GM18519 (cell line): Measurements from ENCODE around the gene ZNF629.
A peak's percentile ranks its signal among the peaks of the same experiment; 100 is the strongest.

Experiments
- ATAC-seq: cut with Tn5 transposase; IDR thresholded peaks from one replicate; pipeline ENCODE4 v1.9.1; 2021; ENCODE audit warnings: mild to moderate bottlenecking, moderate library complexity; ENCODE audit not compliant: unreplicated experiment, low FRiP score

ZNF629 gene

GRCh38 chr16:30768583-30769181 is 18.3 kb downstream of the ZNF629 start:
- no peak for ATAC-seq

- ATAC-seq: no peak
Measured at GRCh38 chr16:30767767-30768465, 19.1 kb downstream of the ZNF629 start.

- ATAC-seq: no peak
Measured at GRCh38 chr16:30766933-30767284, 20.1 kb downstream of the ZNF629 start.

- ATAC-seq: no peak
Measured at GRCh38 chr16:30766206-30766932, 20.6 kb downstream of the ZNF629 start.

- ATAC-seq: no peak
Measured at GRCh38 chr16:30764816-30765465, 22.1 kb downstream of the ZNF629 start.

- ATAC-seq: no peak
Measured at GRCh38 chr16:30764086-30764485, 22.9 kb downstream of the ZNF629 start.

GRCh38 chr16:30762991-30763725 is 23.8 kb downstream of the ZNF629 start:
- ATAC-seq: no peak

DNA sequence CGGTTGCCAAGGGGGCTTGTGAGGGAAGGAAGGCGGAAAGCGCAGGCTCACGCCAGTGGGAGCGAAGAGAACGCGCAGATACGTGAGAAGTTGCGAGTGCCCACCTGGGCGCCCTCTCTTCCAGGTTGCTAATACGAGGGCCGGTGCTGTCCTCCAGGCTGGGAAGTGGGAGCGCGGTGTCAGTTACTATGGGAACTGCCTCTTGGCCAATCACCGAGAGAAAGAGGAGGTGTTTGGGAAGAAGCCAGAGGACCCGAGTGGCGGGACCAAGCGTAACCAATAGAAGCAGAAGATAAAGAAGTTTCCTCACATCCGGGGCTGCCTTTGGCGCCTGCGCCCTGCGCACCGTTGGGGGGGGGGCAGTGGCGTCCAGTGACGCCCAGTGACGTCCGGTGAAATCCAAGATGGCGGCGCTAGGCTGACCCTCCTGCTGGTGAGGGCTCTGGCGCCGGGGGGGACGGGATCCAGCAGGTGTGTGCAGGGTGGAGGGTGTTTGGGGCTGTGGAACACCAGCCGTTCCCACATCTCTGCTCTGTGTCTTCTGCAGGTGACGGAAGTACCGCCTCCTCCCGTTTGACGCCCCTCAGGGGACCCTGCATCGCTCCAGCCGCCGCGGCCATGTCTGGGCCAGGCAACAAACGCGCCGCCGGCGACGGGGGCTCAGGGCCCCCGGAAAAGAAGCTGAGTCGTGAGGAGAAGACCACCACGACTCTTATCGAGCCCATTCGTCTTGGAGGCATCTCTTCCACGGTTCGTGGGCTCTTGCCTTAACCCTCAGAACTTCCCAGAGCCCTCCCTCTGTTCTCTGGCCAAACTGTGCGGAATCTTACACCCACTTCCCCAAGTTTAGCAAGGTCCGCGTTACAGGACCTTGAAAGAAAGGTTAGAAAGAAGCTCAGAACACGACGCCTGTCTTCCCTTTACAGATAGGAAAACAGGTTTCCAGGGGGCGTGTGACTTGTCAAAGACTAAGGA is 24.8 kb downstream of the ZNF629 start, which contains the start of the genes CFAP119 and RNF40:
Gene CFAP119, minus strand, starts transcription at position 135 of the 975 bp plus-strand sequence. CDS start 314 bp downstream, outside the sequence.
Gene RNF40, plus strand, starts transcription at position 395 of the 975 bp plus-strand sequence. Its CDS starts 224 bp downstream, at position 619.
- ATAC-seq: peak; percentile 80

- no peak for ATAC-seq
Measured at GRCh38 chr16:30761427-30761927, 25.5 kb downstream of the ZNF629 start.

GRCh38 chr16:30760577-30761426 is 26.2 kb downstream of the ZNF629 start:
- no peak for ATAC-seq

DNA sequence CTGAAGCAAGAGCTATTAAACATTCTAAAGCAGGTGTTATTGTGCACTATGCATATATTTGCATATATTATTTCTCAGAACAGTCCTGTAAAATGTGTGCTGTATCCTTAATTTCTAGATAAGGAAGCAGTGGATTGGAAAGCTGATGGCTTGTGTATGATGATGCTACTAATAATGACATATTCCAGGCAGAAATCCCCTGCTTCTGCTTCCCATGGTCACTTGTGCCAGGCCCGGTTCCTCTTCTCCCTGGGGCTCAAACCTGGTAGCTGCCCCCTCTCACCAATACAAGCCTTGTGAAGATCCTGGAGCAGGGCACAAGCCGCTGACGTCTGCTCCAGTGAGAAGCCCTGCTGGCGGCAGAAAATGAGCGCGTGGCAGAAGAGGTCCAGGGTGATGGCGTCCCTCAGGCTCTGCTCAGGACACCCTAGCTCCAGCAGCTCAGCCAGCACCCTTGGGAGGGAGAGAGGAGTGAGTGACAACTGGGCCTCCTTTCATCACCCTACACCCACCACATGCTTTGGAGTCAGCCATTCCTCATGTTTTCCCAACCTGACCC is 26.9 kb downstream of the ZNF629 start:
- no peak for ATAC-seq

- ATAC-seq: no peak
Measured at GRCh38 chr16:30758988-30759491, 28.0 kb downstream of the ZNF629 start.

DNA sequence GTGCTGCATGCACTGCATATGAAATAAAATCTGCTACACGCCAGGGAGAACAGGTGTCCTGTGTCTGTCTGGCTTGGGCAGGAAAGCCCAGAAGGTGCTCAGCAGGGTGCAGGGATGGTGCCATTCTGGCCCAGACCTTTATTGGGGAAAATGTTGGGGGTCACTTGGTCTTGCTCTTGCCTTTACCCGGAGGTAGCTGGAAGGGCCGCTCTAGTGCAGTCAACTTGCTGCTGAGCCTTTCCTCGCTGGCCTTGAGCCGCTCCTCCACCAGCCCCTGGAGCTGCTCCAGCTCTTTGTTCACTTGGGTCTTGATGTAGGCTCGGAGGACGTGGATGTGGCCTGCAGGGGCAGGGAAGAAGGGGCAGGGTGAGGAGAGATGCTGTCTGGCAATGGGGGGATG is 29.7 kb downstream of the ZNF629 start:
- ATAC-seq: no peak

DNA sequence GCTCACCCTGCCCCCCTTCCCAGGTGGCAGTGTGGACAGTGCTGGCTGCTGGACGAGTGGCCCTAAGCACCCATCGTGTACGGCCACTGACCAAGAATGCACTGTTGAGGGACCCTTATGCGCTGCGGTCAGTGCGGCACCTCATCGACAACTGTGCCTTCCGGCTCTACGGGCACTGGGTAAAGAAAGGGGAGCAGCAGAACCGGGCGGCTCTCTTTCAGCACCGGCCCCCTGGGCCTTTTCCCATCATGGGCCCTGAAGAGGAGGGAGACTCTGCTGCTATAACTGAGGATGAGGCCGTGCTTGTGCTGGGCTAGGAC is 30.3 kb downstream of the ZNF629 start:
- ATAC-seq: no peak

DNA sequence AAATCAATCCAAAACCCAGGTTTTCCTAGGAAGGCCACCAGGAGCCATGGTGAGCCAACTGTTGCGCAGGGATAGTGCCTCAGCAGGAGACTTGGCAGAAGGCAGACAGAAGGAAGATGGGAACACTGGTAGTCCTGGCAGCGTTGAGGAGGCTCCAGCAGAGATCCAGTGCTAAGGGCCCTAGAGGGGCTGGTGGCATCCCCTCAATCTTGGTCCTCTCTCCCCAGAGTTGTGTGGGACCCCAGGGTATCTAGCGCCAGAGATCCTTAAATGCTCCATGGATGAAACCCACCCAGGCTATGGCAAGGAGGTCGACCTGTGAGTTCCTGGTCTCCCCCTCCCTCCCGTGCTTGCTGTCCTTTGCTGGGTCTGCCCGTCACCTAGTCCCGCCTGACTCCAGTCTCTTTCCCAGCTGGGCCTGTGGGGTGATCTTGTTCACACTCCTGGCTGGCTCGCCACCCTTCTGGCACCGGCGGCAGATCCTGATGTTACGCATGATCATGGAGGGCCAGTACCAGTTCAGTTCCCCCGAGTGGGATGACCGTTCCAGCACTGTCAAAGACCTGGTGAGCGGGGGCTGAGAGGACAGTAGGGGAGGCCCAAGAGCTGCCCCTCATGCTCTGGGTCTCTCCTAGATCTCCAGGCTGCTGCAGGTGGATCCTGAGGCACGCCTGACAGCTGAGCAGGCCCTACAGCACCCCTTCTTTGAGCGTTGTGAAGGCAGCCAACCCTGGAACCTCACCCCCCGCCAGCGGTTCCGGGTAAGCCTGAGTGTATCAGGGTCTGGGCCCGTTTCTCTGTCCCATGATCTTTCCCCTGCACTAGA is 30.8 kb downstream of the ZNF629 start:
- no peak for ATAC-seq

DNA sequence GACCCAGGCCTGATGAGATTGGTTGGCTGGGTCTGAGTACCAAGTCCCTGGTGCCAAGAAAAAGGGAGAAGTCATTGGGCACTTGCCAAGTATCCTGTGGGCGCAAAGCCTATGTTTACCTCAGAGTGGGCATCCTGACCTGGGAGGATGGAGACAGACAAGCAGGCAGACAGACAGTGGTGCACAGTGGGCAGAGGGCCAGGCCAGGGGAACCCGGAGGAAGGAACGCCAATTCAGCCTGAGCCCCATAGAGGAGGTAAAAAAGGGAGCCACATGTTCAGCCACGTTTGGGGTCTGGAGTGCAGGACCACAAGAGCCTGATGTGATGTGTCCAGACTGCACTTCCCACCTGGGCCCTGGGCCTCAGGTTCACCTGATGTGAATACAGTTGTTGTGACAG is 33.4 kb downstream of the ZNF629 start:
- ATAC-seq: no peak
